HepG2 (cell line): ENCODE results near the gene KRT1. TPM values are rescaled to one million over a fixed set of nuclear protein-coding genes. Genes with fewer than 3 reads are reported as not detected.

Source experiments
- ATAC-seq: fragments of 200-7000 bp; cut with Tn5 transposase; 3 replicates; pipeline ENCODE4 v1.9.1; 2020; ENCODE audit warnings: mild to moderate bottlenecking, moderate library complexity
- BruUV-seq: library from RNA; stranded (reverse); fragments of 400-500 nt; replicated peaks from 2 replicates; lab custom pipeline; 2021; lab: Mats Ljungman, UMichigan
- CTCF ChIA-PET: fragments of 300-600 bp; formaldehyde crosslinking; extraction: SDS; loops from one replicate; lab custom pipeline; 2021; ENCODE audit warnings: low total read pairs, inconsistent platforms, low intra/inter-chr PET ratio; lab: Yijun Ruan, JAX
- POLR2A ChIA-PET: fragments of 350-600 bp; sonication (Branson Sonifier 250); formaldehyde crosslinking; loops from one replicate; lab custom pipeline; 2020; ENCODE audit warnings: antibody characterized with exemption, inconsistent platforms; lab: Yijun Ruan, JAX
- DNase-seq: peaks from one replicate; pipeline ENCODE4 v3.0.0-alpha.2; 2015; ENCODE audit warnings: low spot score
- FAIRE-seq: peaks from 3 replicates; lab custom pipeline; 2011; peaks lifted over from hg19 to GRCh38; lab: Jason Lieb, UNC
- H2AFZ ChIP-seq: one replicate; pipeline ENCODE4 v1.6.1; 2011; ENCODE audit warnings: low read length, inconsistent platforms
- H3K27ac ChIP-seq: fragments of 300-600 bp; 3 replicates; pipeline ENCODE4 v1.8.0; 2011; ENCODE audit warnings: mixed run types, mild to moderate bottlenecking, mixed read lengths, low read length, inconsistent platforms; ENCODE audit not compliant: insufficient read depth; ENCODE audit errors: extremely low read length
- H3K27me3 ChIP-seq, 2 experiments: fragments of 200-600 bp in 1 of 2; 2 replicates in 1 of 2; 3 replicates in 1 of 2; pipeline versions ENCODE4 v1.6.0 to v1.8.0; 2011; ENCODE audit warnings: low read length in 2 of 2, mild to moderate bottlenecking in 2 of 2, moderate library complexity in 2 of 2, inconsistent platforms in 1 of 2; ENCODE audit not compliant: insufficient read depth in 2 of 2, control insufficient read depth in 1 of 2
- H3K36me3 ChIP-seq, 2 experiments: fragments of 200-600 bp in 1 of 2; replicated peaks in 1 of 2; 2 replicates in 1 of 2; 3 replicates in 1 of 2; pipeline versions ENCODE4 v1.5.1 to v1.8.0; 2011; ENCODE audit warnings: low read length in 2 of 2, inconsistent platforms in 1 of 2; ENCODE audit not compliant: insufficient read depth in 2 of 2, control insufficient read depth in 1 of 2
- H3K4me1 ChIP-seq: 2 replicates; pipeline ENCODE4 v1.5.1; 2012; ENCODE audit warnings: low read length, inconsistent platforms; ENCODE audit not compliant: insufficient read depth
- H3K4me2 ChIP-seq: 2 replicates; pipeline ENCODE4 v1.6.0; 2011; ENCODE audit warnings: low read depth, low read length, inconsistent platforms
- H3K4me3 ChIP-seq, 3 experiments: fragments of 200-600 bp in 1 of 3; sonication (generic), shearing (Covaris generic) in 1 of 3; replicated peaks in 1 of 3; 2 replicates each; pipeline ENCODE4 v1.5.1; 2011 to 2016; ENCODE audit warnings: low read length in 3 of 3, inconsistent platforms in 2 of 3, low read depth in 2 of 3, mild to moderate bottlenecking in 2 of 3, control low read depth in 1 of 3, mixed read lengths in 1 of 3; ENCODE audit not compliant: insufficient read depth in 1 of 3
- H3K79me2 ChIP-seq: one replicate; pipeline ENCODE4 v1.6.1; 2011; ENCODE audit warnings: low read length, inconsistent platforms; ENCODE audit not compliant: insufficient read depth
- H3K9ac ChIP-seq: 2 replicates; pipeline ENCODE4 v1.6.0; 2011; ENCODE audit warnings: mild to moderate bottlenecking, low read depth, low read length, inconsistent platforms; ENCODE audit not compliant: insufficient read depth
- H3K9me3 ChIP-seq: 2 replicates; pipeline ENCODE4 v1.5.1; 2012; ENCODE audit warnings: mild to moderate bottlenecking, low read length
- H4K20me1 ChIP-seq: 2 replicates; pipeline ENCODE4 v1.6.0; 2011; ENCODE audit warnings: inconsistent platforms, mild to moderate bottlenecking, low read length, moderate library complexity; ENCODE audit not compliant: insufficient read depth
- BCL6 ChIP-seq: IDR thresholded peaks from 2 replicates; pipeline ENCODE4 v1.6.1; 2016; ENCODE audit warnings: missing genetic modification reagents, missing compliant biosample characterization
- FOSL2 ChIP-seq: sonication (generic); formaldehyde crosslinking; IDR thresholded peaks from 2 replicates; pipeline ENCODE4 v1.4.0; 2020; ENCODE audit warnings: missing genetic modification reagents
- HNF4A ChIP-seq: sonication (generic); formaldehyde crosslinking; IDR thresholded peaks from 2 replicates; pipeline ENCODE4 v1.4.0; 2020; ENCODE audit warnings: missing genetic modification reagents
- MBD4 ChIP-seq: IDR thresholded peaks from 2 replicates; pipeline ENCODE4 v1.6.1; 2012; ENCODE audit warnings: low read length, inconsistent platforms, borderline replicate concordance
- NPAS2 ChIP-seq: sonication (generic); formaldehyde crosslinking; IDR thresholded peaks from 2 replicates; pipeline ENCODE4 v1.8.0; 2022; ENCODE audit warnings: mild to moderate bottlenecking, missing genetic modification reagents, borderline replicate concordance
- ZKSCAN5 ChIP-seq: sonication (generic); formaldehyde crosslinking; IDR thresholded peaks from 2 replicates; pipeline ENCODE4 v1.5.1; 2020; ENCODE audit warnings: mild to moderate bottlenecking, missing genetic modification reagents
- ZNF326 ChIP-seq: sonication (generic); formaldehyde crosslinking; IDR thresholded peaks from 2 replicates; pipeline ENCODE4 v1.4.0; 2020; ENCODE audit warnings: missing genetic modification reagents, borderline replicate concordance
- ZNF468 ChIP-seq: sonication (generic); formaldehyde crosslinking; IDR thresholded peaks from 2 replicates; pipeline ENCODE4 v1.8.0; 2022; ENCODE audit warnings: mild to moderate bottlenecking, moderate library complexity, missing genetic modification reagents
- ZNF563 ChIP-seq: sonication (generic); formaldehyde crosslinking; IDR thresholded peaks from 2 replicates; pipeline ENCODE4 v1.8.0; 2022; ENCODE audit warnings: mild to moderate bottlenecking, moderate library complexity, missing genetic modification reagents
- ZNF775 ChIP-seq: sonication (generic); formaldehyde crosslinking; IDR thresholded peaks from 2 replicates; pipeline ENCODE4 v1.4.0; 2020; ENCODE audit warnings: missing genetic modification reagents, mild to moderate bottlenecking, moderate library complexity, borderline replicate concordance
- WGBS: methylation state at CpG from one replicate; pipeline ENCODE4 v1.1.6; 2017; ENCODE audit warnings: low lambda C conversion rate; 5-methylcytosine and 5-hydroxymethylcytosine counted together
- in situ Hi-C: cut with HindIII; loops from 2 replicates; pipeline ENCODE4 v1.10.0; 2017; ENCODE audit warnings: low pct_unique_long_range_greater_than_20kb; ENCODE audit not compliant: extremely low pct_ligation_motif_present
- intact Hi-C: fragments of 100-400 bp; cut with micrococcal nuclease; formaldehyde crosslinking; loops from one replicate; pipeline ENCODE4 v1.10.0; 2022; ENCODE audit not compliant: unreplicated experiment
- polyA plus RNA-seq, 8 experiments: library from polyadenylated mRNA; depleted of rRNA in 3 of 8; stranded (reverse) in 7 of 8; unstranded in 1 of 8; fragments of >200 nt; fragmentation: Illumina TruSeq in 4 of 8; extraction: Trizol in 4 of 8; gene quantifications; 2 replicates each; pipeline versions ENCODE4 v1.2.1 to v1.2.3, GENCODE V29; 2011 to 2016; ENCODE audit warnings: low read depth in 4 of 8, missing spikeins in 1 of 8, mixed read lengths in 1 of 8; ENCODE audit not compliant: insufficient read depth in 1 of 8
- total RNA-seq, 5 experiments: library from RNA; depleted of rRNA; stranded (reverse); fragments of >200 nt; fragmentation: Illumina TruSeq; extraction: Trizol; gene quantifications; 2 replicates each; pipeline ENCODE4 v1.2.3, GENCODE V29; 2016; ENCODE audit warnings: low read depth in 1 of 5
- TF ChIP-seq, protein P1 (sequence below): sonication (generic); formaldehyde crosslinking; IDR thresholded peaks from 2 replicates; pipeline ENCODE4 v1.4.0; 2020; ENCODE audit warnings: missing genetic modification reagents
- TF ChIP-seq, protein P2 (sequence below): sonication (generic); formaldehyde crosslinking; IDR thresholded peaks from 2 replicates; pipeline ENCODE4 v1.4.0; 2020; ENCODE audit warnings: low read depth, mild to moderate bottlenecking, missing genetic modification reagents

Gene KRT1
- total and polyA plus RNA-seq, 2 of the 13 experiments (the other 11 are each of a cell fraction or from before 2014, with no cell fraction given) = not detected

DNA sequence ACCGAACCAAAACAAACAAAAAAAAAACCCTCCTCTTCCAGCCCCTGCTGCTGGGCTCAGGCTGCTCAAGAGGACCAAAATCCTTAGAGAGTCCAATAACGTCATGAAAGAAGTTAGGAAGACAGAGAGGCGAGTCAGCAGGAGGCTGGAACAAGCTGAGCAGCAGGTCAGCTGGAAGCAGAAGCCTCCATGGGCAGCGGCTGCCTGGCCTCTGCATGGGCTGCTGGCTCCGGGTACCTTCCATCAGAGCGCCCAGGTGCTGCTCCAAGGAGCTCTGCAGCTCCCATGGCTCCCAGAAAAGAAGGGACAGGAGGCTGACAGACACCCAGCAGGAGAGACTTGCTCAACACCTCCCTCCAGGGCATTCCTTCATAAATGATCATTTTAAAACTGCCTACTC lies 25.0 kb downstream of the KRT1 start:
- TF ChIP-seq ZNF563 (CRISPR knock-in tag) (no peak), FOSL2 (CRISPR knock-in tag) (no peak), HNF4A (CRISPR knock-in tag) (no peak), ZNF468 (CRISPR knock-in tag) (no peak), ZNF775 (CRISPR knock-in tag) (no peak), NPAS2 (CRISPR knock-in tag) (no peak), ZKSCAN5 (no peak)
- TF ChIP-seq, protein P1, sequence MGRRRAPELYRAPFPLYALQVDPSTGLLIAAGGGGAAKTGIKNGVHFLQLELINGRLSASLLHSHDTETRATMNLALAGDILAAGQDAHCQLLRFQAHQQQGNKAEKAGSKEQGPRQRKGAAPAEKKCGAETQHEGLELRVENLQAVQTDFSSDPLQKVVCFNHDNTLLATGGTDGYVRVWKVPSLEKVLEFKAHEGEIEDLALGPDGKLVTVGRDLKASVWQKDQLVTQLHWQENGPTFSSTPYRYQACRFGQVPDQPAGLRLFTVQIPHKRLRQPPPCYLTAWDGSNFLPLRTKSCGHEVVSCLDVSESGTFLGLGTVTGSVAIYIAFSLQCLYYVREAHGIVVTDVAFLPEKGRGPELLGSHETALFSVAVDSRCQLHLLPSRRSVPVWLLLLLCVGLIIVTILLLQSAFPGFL (CRISPR knock-in tag) = no peak
- H3K4me1 ChIP-seq = no peaks in the 10 kb centered on the region
- FAIRE-seq (no peak), ATAC-seq (no peak), DNase-seq (no peak)
- H3K9me3 ChIP-seq = no peaks in the 10 kb centered on the region
- intact Hi-C loops = no loop called here
- H3K79me2 ChIP-seq = no peaks in the 10 kb centered on the region
- in situ Hi-C loops = no loop called here
- no TSS peak for BruUV-seq
- ChIA-PET POLR2A (no interaction called here), CTCF (no interaction called here)
- peaks cover 4 to 34% of the 10 kb centered on the region in 2 experiments; a peak in 4 of 5 replicates for H3K27me3 ChIP-seq
- no peaks in the 10 kb centered on the region for H4K20me1 ChIP-seq
- no peaks in the 10 kb centered on the region for H3K36me3 ChIP-seq
- H3K9ac ChIP-seq = no peak overlapping the region
- 6% methylated on average over 4 of the region's 6 CpGs for WGBS
- no peak overlapping the region for H2AFZ ChIP-seq
- no peak overlapping the region for H3K4me2 ChIP-seq
- no peak overlapping the region for H3K27ac ChIP-seq
- H3K4me3 ChIP-seq = no peak overlapping the region

DNA sequence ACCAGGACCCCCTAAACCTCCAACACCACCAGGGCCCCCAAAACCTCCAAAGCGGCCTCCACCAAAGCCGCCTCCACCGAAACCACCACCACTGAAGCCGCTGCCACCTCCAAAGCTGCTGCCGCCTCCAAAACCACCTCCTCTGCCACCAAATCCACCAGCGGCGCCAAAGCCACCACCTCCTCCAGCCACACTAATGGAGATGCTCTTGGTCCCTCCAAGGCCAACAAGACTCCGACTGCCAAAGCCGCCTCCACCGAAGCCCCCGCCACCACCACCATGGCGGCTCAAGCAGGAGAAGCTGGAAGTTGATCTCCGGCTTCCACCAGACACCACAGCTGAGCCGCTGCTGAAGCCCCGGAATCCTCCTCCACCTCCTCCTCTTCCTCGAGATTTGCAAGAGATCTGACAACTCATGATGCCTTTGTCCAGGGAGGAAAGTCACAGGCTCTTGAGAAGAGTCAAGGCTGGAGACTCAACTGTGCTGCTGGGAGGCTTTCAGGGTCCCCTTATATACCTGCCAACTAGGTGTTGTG lies 28.4 kb downstream of the KRT1 start, which contains the start of gene KRT2:
Gene KRT2, minus strand, starts transcription at position 486 of the 536 bp plus-strand sequence. Its CDS starts 69 bp downstream, at position 417.
- H3K79me2 ChIP-seq = no peaks in the 10 kb centered on the region
- in situ Hi-C loops = no loop called here
- ChIA-PET CTCF (no interaction called here), POLR2A (no interaction called here)
- H3K36me3 ChIP-seq = no peaks in the 10 kb centered on the region
- H3K4me3 ChIP-seq = no peak within 1 kb of the TSS
- intact Hi-C loops = no loop called here
- no peak within 1 kb of the TSS for H3K9ac ChIP-seq
- DNase-seq (no peak), ATAC-seq (no peak), FAIRE-seq (no peak)
- TF ChIP-seq MBD4 (no peak), BCL6 (CRISPR knock-in tag) (no peak), ZNF468 (CRISPR knock-in tag) (no peak), ZNF326 (CRISPR knock-in tag) (no peak)
- TF ChIP-seq, protein P2, sequence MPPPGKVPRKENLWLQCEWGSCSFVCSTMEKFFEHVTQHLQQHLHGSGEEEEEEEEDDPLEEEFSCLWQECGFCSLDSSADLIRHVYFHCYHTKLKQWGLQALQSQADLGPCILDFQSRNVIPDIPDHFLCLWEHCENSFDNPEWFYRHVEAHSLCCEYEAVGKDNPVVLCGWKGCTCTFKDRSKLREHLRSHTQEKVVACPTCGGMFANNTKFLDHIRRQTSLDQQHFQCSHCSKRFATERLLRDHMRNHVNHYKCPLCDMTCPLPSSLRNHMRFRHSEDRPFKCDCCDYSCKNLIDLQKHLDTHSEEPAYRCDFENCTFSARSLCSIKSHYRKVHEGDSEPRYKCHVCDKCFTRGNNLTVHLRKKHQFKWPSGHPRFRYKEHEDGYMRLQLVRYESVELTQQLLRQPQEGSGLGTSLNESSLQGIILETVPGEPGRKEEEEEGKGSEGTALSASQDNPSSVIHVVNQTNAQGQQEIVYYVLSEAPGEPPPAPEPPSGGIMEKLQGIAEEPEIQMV = no peak
- 71% methylated on average over 16 of the region's 16 CpGs for WGBS
- no peak within 1 kb of the TSS for H3K4me2 ChIP-seq
- no peak within 1 kb of the TSS for H3K27ac ChIP-seq
- no peaks in the 10 kb centered on the region for H3K9me3 ChIP-seq
- no peaks in the 10 kb centered on the region for H4K20me1 ChIP-seq
- H3K27me3 ChIP-seq = peaks cover 2 to 29% of the 10 kb centered on the region in 2 experiments; a peak in 3 of 5 replicates
- BruUV-seq = no TSS peak
- H3K4me1 ChIP-seq = no peaks in the 10 kb centered on the region
- no peak within 1 kb of the TSS for H2AFZ ChIP-seq
